Activated CD8-positive, alpha-beta memory T cell treated with anti-CD3 and anti-CD28 coated beads for 1 hour (primary cell): ENCODE data around the gene PI4KB.
"Not testable (repeated sequence)": the region's sequence is repeated elsewhere in the genome, so short reads cannot be mapped to it uniquely, and the experiment has no call there.

Experiments
- DNase-seq, 2 donors: peaks; one replicate each; pipeline ENCODE4 v3.0.0-alpha.2; 2020; ENCODE audit warnings: low read depth in 1 of 2; ENCODE audit errors: extremely low read depth in 1 of 2

The PI4KB gene

GRCh38 chr1:151327223-151327902 lies at the start of gene PI4KB:
TSS of gene PI4KB (minus strand) at chr1:151327416. CDS start at chr1:151316481, 10,935 bp downstream.
- DNase-seq: peak; percentile 66 to 72

- DNase-seq: no peak
Measured at GRCh38 chr1:151373196-151373595, 46.0 kb upstream of the PI4KB start.

- DNase-seq: no peak
Measured at GRCh38 chr1:151372058-151372934, 45.1 kb upstream of the PI4KB start, which contains the start of gene SELENBP1. TSS of gene SELENBP1 (minus strand) at chr1:151372705. CDS start at chr1:151372641, 64 bp downstream.

- no peak for DNase-seq
Measured at GRCh38 chr1:151371370-151372057, 44.3 kb upstream of the PI4KB start.

- no peak for DNase-seq
Measured at GRCh38 chr1:151370211-151370911, 43.1 kb upstream of the PI4KB start.

- DNase-seq: no peak
Measured at GRCh38 chr1:151369621-151370048, 42.4 kb upstream of the PI4KB start.

DNA sequence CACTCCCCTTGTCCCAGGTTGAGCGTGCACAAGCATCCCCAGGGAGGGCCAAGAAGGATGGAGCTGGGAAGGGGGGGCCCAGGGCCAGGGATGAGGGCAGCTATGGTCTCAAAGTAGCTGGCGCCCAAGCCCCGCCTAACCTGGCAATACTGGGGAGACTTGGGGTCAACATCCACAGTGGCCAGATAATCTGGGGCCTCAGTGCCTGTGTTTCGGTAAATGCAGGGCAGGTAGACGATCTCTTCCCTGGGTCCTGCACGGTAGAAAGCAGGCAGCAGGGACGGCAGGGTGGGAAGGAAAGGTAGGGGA lies 42.0 kb upstream of the PI4KB start:
- no peak for DNase-seq

DNA sequence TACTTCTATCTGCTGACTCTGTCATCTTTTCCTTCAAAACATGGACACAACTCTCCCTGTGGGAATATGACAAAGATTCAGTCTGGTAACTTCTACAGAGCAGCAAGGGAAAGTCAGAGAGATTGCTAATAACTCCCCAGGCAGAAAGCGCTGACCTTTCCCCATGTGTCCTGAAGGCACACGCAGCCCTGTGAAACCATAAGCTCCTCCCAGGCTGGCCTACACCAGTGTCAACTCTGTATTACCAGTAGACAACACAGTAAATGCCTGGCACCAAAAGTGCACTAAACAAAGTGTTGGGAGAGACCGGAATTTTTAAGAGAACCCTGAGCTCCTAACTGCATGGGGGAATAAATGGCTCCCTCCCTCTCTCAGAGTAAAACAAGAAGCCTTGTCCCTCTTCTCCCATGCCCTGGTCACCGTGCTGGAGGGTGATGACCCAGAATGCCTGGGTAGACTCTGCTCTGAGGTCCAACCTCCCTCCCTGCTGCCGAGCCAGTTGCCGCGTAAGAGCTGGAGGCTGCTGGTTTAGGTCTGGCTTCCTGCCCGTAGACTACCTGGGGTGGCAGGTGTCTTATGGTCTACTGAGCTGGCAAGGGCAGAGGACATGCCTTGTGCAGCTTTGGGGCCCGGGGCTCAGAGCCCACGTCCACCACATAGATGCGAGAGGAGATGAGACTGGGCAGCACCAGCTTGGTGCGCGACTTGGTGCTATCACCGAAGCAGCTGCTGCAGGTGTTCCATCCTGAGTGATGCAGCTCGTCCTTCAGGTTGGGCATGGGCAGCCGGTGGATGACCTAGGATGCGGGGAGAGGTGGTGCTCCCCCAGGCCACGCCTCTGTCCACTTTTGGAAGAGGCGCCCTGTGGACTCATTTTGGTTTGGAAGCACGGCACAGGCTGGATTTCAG lies 41.4 kb upstream of the PI4KB start:
- no peak for DNase-seq

DNA sequence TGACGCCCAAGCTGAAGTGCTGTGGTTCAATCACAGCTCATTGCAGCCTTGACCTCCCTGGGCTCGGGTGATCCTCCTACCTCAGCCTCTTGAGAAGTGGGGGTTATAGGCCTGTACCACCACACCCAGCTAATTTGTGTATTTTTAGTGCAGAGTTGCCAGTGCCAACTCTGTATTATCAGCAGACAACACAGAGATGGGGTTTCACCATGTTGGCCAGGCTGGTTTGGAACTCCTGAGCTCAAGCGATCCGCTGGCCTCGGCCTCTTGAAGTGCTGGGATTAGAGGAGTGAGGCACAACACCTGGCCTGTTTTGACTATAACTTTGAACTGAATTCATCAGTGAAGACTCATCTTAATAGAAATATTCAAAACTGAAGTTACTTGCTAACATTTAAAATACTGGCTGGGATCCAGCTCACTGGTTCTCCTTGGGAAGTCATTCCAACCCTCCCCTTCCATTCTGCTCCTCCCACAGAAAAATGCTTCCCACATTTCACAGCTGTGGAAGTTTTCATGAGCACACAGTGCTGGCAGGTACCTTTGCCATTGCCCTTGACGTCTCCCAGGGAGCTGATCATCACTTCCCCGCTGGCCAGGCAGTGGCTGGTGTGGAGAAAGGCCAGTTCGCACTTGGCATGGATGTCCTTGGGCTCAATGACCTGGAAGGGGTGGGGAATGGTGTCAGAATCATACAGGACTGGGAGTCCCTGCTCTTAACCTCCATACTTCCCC lies 40.6 kb upstream of the PI4KB start:
- no peak for DNase-seq

DNA sequence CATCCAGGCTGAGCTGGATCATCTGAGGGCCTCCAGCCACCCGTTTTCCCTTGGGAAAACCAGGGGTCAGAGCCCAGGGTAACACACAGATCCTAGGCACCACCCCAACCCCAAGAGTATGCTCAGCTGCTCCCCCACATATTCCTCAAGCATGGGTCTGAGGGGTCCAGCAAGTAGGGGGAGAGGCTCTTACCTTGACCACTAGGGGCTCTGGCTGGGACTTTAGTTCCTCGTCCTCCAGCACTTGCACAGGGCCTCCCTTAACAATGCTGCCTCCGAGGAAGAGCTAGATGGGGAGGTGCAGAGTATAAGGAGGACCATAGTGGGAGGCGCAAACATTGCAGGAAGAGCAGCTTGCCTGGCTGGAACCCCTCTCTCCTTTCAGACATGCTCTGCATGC lies 37.8 kb upstream of the PI4KB start:
- no peak for DNase-seq

DNA sequence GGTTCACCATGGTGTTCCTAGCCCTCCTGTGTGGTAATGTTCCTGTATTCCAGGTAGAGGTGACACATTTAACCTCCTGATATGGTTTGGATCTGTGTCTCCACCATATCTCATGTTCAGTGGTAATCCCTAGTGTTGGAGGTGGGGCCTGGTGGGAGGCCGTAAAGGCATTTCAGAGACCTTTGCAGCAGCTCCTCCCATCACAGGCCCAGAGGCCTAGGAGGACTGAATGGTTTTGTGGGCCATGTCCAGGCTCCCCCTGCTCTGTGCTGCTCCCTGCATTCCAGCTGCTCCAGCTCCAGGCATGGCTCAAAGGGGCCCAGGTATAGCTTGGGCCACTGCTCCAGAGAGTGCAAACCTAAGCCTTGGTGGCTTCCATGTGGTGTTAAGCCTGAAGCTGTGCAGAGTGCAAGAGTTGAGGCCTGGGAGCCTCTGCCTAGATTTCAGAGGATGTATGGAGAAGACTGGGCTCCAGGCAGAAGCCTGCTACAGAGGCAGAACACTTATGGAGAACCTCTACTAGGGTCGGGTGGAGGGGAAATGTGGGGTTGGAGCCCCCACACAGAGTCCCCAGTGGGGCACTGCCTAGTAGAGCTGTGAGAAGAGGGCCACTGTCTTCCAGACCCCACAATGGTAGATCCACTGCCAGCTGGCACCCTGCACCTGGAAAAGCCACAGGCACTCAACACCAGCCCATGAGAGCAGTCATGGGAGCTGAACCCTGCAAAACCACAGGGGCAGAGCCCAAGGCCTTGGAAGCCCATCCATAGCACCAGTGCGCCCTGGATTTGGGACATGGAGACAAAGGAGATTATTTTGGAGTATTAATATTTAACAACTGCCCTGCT lies 35.3 kb upstream of the PI4KB start:
- DNase-seq: no peak

GRCh38 chr1:151361883-151362282 lies 34.7 kb upstream of the PI4KB start:
- no peak for DNase-seq

DNA sequence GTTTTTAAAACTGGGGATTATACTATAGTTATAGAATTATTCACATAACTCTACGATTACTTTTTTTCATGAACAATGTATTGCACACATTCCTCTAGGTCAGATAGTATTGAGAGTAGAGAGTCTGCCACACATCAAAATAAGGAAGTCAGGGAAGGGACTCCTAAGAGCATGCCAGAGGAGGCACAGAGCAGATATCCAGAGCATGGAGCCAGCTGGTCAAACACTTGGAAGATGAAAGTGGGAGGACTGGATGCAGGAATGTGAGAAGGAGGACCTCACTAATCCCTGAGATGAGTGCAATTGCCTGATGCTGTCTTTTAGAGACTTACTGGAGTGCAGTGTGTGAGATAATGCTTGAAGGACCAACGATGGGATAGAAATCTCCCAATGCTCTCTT lies 29.5 kb upstream of the PI4KB start:
- DNase-seq: no peak

GRCh38 chr1:151352021-151352718 lies 25.0 kb upstream of the PI4KB start:
- no peak for DNase-seq

- DNase-seq: not testable (repeated sequence)
Measured at GRCh38 chr1:151350323-151350722, 23.1 kb upstream of the PI4KB start.

- DNase-seq: no peak
Measured at GRCh38 chr1:151347523-151348246, 20.5 kb upstream of the PI4KB start.
